Lower leg skin (tissue), 3 donors: ENCODE measurements around the gene SCAMP5.

Source experiments
- POLR2A ChIP-seq, 2 donors: fragments of 450-650 bp; IDR thresholded peaks; one replicate each; pipeline ENCODE4 v1.6.1; 2016 to 2017; ENCODE audit warnings: antibody characterized with exemption in 2 of 2, mild to moderate bottlenecking in 1 of 2, moderate library complexity in 1 of 2
- TF ChIP-seq, protein P1 (sequence below), 3 donors: fragments of 450-650 bp; IDR thresholded peaks; one replicate each; pipeline ENCODE4 v1.5.1; 2016; ENCODE audit warnings: antibody characterized with exemption in 3 of 3, mild to moderate bottlenecking in 3 of 3, moderate library complexity in 2 of 3

DNA sequence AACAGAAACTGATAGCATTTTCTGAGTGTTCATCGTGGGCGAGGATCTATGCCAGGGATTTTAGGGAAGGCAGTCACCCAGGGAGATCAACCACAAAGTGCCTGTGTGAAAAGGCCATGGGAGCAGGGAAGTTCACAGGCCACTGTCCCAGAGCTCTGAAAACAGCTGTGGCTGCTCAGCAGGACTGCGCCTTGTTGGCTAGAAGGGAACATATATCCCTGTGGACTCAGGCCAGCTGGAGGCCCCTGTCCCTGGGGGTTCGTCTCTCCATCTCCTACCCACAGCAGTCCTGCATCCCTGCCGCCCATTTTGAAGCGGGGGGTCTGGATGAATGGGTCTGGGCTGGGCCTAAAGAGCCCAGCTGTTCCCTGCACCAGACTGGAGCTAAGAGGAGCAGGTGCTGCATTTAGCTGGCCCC, 55.8 kb downstream of the SCAMP5 start:
- TF ChIP-seq, protein P1, sequence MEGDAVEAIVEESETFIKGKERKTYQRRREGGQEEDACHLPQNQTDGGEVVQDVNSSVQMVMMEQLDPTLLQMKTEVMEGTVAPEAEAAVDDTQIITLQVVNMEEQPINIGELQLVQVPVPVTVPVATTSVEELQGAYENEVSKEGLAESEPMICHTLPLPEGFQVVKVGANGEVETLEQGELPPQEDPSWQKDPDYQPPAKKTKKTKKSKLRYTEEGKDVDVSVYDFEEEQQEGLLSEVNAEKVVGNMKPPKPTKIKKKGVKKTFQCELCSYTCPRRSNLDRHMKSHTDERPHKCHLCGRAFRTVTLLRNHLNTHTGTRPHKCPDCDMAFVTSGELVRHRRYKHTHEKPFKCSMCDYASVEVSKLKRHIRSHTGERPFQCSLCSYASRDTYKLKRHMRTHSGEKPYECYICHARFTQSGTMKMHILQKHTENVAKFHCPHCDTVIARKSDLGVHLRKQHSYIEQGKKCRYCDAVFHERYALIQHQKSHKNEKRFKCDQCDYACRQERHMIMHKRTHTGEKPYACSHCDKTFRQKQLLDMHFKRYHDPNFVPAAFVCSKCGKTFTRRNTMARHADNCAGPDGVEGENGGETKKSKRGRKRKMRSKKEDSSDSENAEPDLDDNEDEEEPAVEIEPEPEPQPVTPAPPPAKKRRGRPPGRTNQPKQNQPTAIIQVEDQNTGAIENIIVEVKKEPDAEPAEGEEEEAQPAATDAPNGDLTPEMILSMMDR (IDR thresholded peaks at IDR 0.05), result no peak
- TF ChIP-seq POLR2A (IDR thresholded peaks at IDR 0.05), result no peak
